ENCODE data around the gene DOCK7.
"Not testable (repeated sequence)": the region's sequence is repeated elsewhere in the genome, so short reads cannot be mapped to it uniquely, and the experiment has no call there.

DOCK7 gene

DNA sequence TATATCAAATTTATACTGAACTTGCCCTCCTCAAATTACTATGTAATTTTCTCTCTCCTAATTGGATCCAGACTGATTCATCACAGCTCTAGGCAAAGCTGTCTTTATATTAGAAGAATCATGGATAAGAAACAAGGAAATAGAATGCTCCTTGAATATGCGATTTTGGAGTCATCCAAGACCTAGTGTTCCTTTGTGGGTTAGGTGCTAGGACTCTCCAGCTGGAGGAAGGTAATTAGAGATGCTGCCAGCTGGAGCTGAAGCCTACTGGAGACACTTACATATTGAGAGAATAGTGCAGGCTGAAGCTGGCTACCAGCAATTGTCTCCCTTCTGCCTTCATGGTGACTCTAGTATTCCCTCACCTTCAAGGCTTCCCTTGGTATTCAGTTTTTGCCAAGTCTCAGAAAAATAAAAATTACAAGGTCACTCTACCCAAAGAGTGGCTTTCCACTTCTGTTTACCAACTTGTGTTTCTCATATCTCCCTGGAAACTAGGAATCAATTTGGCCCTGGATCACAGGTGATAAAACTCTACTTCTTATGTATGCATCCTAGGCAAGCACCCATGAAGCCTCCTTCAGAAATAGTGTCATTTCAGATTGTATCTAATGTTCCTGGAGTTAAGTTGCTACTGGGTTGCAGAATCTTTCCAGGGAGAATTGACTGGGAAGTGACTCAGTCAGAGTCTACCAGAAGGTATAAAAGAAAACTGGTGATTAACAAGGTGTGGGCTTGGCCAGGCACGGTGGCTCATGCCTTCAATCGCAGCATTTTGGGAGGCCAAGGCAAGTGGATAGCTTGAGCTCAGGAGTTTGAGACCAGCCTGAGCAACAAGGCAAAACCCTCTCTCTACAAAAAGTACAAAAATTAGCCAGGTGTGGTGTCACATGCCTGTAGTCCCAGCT lies 24.4 kb upstream of the DOCK7 start:
- no peak for TF ChIP-seq ZFX (IDR thresholded peaks at IDR 0.05)
- TF ChIP-seq, protein P1, sequence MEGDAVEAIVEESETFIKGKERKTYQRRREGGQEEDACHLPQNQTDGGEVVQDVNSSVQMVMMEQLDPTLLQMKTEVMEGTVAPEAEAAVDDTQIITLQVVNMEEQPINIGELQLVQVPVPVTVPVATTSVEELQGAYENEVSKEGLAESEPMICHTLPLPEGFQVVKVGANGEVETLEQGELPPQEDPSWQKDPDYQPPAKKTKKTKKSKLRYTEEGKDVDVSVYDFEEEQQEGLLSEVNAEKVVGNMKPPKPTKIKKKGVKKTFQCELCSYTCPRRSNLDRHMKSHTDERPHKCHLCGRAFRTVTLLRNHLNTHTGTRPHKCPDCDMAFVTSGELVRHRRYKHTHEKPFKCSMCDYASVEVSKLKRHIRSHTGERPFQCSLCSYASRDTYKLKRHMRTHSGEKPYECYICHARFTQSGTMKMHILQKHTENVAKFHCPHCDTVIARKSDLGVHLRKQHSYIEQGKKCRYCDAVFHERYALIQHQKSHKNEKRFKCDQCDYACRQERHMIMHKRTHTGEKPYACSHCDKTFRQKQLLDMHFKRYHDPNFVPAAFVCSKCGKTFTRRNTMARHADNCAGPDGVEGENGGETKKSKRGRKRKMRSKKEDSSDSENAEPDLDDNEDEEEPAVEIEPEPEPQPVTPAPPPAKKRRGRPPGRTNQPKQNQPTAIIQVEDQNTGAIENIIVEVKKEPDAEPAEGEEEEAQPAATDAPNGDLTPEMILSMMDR (conservative IDR thresholded peaks at IDR 0.05): no peak
- no peak overlapping the region for H3K27ac ChIP-seq

DNA sequence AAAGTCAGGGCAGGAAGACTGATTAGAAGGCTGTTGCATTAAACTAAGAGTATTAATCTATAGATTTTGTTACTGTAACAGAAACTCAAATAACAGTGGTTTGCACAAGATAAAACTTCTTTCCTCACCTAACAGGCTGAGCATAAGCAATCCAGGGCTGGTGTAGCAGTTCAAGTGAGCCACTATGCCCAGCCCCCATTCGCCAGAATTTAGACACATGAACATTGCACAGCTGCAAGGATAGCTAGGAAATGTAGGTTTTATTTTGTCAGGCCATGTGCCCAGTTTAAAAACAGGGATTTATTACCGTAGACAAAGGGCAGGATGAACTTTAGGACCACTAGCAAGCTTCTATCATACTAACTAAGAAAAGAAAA lies 19.5 kb upstream of the DOCK7 start:
- no peak for TF ChIP-seq ZFX (IDR thresholded peaks at IDR 0.05)
- TF ChIP-seq, protein P1 (conservative IDR thresholded peaks at IDR 0.05): no peak
- peak overlapping the region; percentile 71; the same call in 1 of the 2 replicates for H3K27ac ChIP-seq

DNA sequence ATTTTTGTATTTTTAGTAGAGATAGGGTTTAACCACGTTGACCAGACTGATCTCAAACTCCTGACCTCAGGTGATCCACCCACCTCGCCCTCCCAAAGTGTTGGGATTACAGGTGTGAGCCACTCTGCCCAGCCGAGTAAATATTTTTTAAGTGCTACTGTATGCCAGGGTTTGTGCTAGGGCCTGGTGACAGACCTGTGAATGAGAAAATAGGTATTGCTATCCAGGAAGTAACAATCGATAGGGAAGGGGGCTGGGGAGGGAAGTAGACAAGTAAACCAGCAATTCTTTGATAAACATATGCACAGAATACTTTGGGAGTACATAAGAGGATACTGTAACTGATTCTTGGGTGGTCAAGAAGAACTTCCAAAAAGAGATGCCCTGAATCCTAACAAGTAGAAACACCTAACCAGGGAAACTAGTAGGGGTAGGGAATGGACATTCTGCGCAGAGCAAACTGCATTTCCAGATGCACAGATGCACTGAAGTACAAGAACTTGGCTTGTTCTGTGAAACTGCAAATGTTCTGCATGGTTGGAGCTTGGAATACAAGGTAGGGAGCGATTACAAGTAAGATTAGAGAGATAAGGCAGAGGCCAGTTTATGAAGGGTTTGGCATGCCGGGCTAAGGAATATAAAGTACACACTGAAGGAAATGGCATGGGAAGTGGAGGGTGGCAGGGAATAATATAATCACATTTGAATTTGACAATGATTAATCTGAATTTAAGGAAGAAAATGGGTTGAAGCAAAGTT lies 19.0 kb upstream of the DOCK7 start:
- H3K27ac ChIP-seq: peak overlapping the region; percentile 71

DNA sequence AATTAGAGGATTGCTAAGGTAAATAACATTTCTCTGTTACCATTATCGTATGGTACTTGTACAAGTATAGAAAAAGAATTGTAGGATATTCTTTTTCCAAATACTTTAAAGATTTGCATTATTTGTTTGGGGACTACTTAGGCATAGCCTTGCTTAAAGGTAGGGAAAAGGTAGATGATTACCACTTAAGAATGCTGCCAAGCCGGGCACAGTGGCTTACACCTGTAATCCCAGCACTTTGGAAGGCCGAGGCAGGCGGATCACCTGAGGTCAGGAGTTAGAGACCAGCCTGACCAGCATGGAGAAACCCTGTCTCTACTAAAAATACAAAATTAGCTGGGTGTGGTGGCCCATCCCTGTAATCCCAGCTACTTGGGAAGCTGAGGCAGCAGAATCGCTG lies 10.0 kb upstream of the DOCK7 start:
- not testable (repeated sequence) for H3K27ac ChIP-seq

More for the DNA sequence above, 19.0 kb upstream of the DOCK7 start:
- TF ChIP-seq ZFX (IDR thresholded peaks at IDR 0.05): no peak
- TF ChIP-seq, protein P1 (conservative IDR thresholded peaks at IDR 0.05): no peak

DNA sequence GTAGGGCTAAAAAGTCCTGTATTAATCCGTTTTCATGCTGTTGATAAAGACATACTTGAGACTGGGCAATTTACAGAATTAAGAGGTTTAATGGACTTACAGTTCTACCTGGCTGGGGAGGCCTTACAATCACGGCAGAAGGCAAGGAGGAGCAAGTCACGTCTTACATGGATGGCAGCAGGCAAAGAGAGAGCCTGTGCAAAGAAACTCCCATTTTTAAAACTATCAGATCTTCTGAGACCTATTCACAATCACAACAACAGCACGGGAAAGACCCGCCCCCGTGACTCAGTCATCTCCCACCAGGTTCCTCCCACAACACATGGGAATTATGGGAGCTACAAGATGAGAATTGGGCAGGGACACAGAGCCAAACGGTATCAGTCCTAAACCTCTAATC lies 6.3 kb upstream of the DOCK7 start:
- not testable (repeated sequence) for H3K27ac ChIP-seq

DNA sequence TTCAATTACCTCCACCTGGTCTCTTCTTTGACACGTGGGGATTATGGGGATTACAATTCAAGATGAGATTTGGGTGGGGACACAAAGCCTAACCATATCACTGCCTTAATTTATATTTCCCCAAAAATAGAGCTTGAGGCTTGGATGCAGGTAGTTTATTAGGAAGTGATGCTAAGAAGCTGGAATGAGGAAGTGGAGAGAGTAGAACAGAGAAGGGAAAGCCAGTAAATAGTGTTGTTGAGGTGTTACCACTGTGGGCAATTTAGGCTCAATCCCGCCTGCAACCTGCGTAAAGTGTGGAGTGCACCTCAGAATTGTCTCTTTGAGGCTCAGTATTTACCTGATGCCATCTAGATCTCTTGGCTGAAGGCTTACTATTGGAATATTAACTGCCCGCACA lies 4.9 kb upstream of the DOCK7 start:
- TF ChIP-seq, protein P1 (conservative IDR thresholded peaks at IDR 0.05): no peak
- no peak for TF ChIP-seq ZFX (IDR thresholded peaks at IDR 0.05)
- no peak overlapping the region for H3K27ac ChIP-seq

DNA sequence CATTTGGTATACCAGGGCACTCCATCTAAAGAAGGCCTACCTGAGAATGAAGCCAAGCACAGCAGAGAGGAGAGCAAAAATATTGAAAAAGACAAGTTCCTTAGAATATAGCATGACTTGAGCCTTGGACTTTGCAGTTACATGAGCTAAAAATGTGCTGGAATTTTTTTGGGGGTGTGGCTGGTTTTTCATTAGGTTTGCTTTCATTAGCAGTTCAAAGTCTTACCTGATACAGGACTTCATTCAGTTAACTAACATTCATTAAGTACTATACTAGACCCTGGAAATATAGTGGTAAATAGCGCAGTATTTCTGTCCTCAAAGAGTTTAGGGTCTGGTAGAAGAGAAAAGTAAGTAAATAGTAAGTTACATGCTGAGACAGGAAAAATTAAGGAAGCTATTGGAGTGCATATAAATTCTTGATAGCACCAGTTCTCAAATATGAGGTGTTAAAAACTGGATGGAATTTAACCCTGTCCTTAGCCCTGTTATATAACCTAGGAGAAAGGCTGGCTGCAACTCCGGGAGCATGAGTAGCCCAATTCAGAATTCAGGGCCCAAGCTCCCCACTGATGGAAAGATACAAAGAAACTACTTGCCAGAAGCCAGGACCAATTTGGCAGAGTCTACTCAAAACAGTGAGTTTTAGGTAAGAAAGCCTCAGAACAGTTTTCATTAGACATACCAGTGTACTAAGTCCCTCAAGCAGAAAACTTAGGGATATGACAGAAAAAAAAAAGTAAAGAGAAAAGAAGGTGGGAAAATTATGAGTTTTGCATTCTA lies 3.1 kb upstream of the DOCK7 start:
- no peak overlapping the region for H3K27ac ChIP-seq
- TF ChIP-seq, protein P1 (conservative IDR thresholded peaks at IDR 0.05): no peak
- TF ChIP-seq ZFX (IDR thresholded peaks at IDR 0.05): no peak

DNA sequence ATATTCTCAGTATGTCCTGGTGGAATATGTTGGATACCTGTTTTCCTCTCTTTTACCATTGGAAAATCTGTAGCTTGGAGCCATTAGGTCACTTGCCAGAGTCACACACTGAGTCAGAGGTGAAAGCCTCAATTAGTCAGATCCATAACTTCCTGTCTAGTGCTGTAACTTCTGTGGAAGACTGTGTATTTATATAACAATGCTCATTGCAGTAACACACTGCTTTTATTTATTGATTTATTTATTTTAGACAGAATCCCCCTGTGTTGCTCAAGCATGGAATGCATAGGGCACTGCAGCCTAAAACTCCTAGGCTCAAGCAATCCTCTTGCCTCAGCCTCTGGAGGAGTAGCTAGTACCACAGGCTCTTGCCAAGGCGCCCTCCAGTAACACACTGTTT lies 1.3 kb upstream of the DOCK7 start:
- TF ChIP-seq, protein P1 (conservative IDR thresholded peaks at IDR 0.05): no peak
- no peak for TF ChIP-seq ZFX (IDR thresholded peaks at IDR 0.05)
- no peak overlapping the region for H3K27ac ChIP-seq
